Activated T-cell treated with anti-CD3 and anti-CD28 coated beads, Interleukin-2, amount 50 U/mL, for 1 hour (primary cell): ENCODE measurements around the gene NR2F1-AS1.
A peak's percentile ranks its signal among the peaks of the same experiment; 100 is the strongest.

ENCODE experiments used
- DNase-seq: peaks from one replicate; pipeline ENCODE4 v3.0.0-alpha.2; 2020

Gene NR2F1-AS1

DNA sequence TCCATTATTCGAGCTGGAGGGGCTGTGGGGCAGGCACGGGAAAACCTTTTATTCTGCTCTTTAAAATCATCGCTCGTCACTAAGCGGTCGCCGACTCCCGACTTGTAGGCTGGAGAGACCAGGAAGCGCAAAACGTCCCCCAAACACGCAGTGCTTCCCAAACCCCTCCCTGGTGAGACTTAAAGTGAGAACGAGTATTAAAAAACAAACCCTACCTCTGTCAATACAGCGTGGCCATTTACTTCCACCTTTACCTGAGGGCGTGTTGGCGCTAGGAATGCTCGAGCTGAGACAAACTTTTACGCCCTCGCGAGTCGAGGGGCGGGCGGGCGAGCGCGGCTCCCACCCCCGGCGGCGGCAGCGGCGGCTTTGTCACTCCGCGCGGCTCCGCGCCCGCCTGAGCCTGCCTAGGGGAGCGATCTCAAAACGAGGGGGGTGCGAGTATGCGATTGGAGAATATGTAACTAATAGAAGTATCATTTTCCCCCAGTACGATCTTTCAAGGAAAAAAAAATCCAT lies at the start of gene NR2F1-AS1:
Gene NR2F1-AS1, minus strand, starts transcription at position 293 of the 519 bp plus-strand sequence.
- DNase-seq = no peak

DNA sequence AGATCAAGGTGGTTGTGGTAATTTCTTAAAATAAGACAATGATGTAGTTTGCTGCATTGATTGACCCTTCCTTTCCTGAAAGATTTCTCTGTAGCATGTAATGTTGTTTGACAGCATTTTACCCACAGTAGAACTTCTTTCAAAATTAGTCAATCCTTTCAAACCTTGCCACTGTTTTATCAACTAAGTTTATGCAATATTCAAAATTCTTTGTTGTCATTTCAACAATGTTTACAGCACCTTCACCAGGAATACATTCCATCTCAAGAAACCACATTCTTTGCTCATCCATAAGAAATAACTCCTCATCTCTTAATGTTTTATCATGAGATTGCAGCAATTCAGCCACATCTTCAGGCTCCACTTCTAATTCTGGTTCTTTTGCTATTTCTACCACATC lies 45.8 kb upstream of the NR2F1-AS1 start:
- no peak for DNase-seq

DNA sequence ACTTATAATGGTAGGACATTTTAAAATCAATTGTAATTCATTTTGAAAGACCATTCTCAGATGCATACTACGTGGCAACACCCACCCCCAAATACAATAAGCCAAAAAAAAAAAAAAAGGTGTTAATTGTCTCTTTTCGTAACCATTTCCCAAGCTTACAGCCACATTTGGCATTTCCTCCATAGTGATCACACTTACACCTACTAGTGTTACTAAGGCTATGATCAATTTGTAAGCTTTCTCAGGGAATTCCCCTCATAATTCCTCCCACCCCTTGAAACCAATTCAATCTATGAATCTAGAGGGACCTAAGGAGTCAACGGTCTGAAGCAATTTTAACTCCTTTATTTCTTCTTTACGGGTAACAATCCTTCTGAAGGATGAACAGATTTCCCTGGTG lies 42.1 kb upstream of the NR2F1-AS1 start:
- DNase-seq = no peak

DNA sequence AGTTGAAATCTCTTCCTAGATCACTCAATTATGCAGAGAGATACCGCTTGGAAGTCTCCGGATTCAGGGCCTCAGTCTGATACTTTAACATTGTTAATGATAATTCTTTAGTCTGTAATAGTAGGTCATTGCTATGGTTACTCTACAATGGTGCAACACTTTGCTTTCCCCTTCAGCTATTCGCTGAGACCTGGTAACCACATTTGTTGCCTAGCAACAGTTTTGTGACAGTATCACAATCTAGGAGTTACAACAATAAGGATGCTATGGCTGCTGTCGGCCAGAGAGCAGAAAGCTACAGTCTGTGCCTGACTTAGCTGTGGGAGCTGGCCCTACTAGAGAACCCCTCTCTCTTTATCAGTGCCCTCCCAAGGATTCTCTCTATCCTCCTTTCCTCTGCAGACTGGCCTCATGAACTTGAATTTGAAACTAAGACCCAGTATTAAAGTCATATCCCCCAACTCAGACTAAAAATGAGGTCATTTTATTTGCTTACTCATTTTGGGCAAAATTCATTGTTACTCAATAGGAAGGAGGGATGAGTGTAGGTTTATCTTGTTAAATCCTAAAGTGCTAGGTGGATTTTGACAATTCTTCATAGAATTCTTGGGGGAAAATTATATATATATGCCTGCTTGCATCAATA lies 41.3 kb upstream of the NR2F1-AS1 start:
- DNase-seq = peak; percentile 40

DNA sequence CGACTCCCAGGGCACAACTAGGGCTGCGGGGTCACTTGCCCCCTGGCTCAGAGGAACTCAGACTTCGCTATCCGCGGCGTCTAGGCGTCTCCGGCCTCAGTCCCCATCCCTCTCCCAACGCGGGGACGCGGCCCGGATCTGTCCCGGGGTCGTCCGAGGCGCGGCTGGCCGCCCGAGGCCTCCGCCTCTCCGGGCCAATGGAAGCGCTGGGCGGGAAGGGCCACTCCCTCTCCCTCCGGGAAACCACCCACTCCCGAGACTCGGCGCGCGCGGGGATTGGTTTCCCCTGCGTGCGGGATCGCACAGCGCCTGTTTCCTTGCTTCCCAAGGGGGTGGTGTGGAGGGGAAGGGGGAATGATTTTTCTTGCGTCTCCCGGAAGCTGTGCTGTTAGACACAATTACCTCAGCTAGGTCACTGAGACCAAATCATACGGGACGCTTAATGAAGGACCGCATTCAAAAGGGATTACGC lies 40.3 kb upstream of the NR2F1-AS1 start:
- peak; percentile 39 for DNase-seq

DNA sequence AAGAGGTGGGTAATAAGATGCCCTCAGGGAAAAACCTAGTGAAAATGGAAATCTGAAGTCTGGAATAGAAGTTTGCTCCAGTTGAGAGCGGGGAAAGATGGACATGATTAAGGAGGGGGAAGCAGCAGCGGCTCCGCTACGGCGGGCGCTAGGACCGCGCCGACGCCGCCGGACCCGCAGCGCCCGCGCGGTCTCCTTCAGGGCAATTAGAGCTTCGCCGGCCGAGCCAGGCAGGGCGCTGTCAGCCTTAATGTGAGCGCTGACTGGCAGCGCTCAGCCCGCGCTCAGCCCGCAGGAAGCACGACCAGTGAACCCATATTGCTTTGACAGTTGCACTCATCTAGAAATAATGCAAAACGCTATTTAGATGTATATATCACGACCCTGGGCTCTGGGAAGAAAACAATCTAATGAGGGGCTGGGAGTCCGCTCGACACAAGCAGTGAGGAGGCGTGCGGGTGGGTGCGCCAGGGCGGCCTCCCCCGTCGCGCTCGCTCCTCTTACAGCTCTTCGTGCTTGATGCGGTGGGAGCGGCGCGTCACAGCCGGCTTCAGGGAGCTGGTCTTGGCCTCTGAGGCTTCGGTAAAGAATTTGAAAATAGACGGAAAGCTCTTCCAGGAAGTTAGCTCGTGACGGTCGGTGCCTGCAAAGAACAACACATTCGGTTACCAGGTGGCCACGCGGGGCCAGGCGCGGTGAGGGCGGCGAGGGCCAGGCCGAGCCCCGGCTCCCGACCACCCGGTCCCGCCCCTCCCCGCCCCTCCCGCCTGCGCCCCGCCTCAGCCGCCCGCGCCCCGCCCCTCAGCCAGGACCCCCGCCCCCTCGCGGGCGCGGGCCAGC lies 39.7 kb upstream of the NR2F1-AS1 start:
- peak; percentile 61 for DNase-seq

DNA sequence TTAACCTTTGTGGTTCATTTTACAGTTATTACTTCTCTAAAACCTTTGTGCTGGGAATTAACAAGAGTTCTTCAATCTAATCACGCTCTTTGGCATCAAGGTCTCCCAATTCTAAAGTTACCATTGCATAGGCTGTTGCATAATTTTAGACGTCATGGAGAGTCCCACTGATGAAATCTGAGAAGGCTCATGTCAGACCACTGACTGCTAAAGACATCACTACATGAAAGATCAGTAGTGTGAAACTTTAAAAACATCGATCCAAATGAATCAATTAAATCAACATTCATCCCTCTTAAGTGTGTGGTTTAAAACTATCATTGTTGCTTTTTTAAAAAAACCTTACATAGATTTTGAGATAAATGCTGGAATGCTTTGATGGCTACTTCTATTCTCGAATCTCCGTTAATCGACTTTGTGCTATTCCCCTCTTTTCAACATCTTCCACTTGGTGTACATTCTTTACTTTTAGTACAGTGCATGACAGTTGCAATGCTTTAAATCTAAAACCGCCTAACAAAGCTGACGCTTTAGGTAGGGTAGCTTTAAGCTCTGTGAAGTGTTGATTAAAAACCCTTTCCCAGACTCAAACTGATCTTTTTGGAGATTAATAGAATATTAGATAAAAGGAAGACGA lies 35.6 kb upstream of the NR2F1-AS1 start:
- DNase-seq = no peak

DNA sequence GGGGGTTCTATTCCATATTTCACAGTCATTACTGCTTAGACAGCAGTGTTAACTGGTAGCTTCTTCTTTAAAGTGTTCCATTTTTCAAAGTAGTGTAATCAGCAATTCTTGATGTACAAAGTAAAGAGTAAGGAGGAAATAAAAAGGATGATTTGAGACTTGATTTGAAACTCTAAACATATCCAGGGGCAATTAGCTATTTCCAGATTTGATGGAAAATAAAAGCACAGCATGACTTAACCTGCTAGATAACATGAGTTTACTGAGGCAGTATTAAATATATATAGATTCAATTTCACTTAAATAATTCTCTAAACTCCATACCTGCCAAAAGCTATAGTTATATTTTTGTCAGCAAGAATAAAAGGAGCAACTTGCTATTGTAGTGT lies 31.8 kb upstream of the NR2F1-AS1 start:
- no peak for DNase-seq

DNA sequence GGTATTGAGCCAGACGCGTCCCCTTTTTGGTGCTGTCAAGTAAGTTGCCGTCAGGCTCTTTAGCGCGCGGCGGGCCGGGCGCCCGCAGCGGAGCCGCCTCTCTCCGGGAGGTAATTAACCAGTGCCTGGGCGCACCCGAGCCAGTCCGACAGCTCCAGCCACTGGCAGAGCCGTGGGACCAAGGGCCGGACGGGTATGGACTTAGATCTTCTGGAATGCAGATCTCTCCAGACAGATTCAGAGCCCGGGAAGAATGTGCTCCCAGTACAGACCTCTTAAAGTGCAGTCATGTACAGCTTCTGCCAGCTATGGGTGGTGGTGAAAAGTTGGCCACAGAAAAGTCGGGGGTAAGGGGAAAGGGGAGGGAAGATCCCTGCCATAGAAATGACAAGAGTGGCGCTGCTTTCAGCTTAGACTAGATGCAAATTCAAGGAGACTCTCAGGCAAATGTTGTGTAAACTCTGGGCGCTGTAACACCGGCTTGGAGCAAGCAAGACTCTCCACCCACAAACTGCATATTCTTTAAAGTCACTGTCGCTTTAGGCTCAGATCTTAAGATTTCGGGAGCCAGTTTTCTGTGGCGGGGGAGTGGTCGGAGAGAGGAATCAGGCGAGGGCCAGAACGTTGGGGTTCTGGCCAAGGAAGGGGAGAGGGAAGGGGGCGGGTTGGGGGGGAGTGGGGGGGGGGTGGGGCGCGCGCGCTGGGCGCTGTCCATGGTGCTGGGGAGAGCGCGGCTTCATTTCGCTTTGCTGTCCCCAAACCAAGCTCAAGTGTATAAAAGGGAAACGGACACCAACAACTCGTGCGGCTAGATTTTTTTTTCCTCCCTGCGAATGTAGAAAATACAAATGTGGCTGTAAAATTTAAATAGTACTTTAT lies 31.2 kb upstream of the NR2F1-AS1 start:
- DNase-seq = no peak

DNA sequence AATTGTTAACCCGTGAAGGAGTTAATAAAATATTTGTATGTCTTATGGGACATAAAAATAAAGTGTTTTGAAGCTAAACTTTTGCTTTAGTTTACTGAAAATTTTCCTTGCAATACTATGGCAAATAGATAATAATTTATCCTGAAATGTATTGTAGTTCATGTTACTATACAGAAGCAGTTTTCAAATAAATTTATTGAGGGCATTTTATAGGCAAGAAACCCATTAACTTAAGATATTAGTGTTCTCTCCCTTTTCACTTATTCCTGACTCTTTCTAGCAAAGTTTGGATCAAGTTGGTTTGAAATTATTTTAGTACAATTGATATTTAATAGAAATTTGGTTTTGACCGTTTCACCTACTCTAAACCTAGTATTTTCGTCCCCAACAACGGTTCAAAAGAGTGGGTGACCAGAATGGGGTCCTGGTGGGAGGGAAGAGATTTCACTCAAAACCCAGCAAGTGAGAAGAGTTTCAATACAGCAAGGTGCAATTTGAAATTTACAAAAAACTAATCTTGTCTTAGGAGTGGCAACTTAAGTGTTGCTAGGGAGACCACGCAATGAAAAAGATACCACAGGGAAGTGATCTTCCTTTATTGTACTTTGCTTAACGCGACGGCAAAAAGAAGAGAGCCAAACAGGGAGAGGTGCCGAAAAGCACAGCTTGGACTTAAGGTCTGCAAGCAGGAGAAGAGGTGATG lies 30.4 kb upstream of the NR2F1-AS1 start:
- no peak for DNase-seq

DNA sequence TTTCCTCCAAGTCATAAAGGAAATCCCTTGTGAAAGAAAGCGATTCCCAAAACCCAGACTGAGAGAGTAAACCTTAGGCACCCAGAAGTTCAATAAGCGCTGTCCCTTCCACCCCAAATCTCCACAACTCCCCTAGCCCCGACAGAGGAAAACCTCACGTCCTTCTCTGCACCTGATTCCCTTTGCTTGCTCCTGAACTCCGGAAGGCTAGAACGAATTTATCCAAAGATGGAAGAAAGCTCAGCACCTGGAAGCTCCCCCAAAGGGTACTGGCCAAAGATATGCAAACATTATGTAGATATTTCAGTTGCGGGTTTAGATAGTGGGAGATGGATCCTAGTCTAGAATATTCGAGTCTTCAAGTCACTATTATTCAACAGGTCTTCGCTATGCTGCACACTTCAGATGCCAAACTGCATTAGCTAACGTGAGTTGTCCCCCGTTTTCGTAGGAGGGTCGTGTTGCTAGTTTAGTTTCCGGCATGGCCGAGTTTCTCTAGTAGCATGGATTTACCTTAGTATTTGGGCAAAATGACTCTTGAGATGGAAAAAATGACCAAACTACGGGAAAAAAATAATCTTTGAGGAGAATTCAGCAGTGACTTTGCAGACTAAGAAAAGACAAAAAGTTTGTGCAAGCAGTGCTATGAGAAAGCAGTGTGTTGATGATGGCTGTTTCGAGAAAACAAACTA lies 29.7 kb upstream of the NR2F1-AS1 start:
- no peak for DNase-seq

DNA sequence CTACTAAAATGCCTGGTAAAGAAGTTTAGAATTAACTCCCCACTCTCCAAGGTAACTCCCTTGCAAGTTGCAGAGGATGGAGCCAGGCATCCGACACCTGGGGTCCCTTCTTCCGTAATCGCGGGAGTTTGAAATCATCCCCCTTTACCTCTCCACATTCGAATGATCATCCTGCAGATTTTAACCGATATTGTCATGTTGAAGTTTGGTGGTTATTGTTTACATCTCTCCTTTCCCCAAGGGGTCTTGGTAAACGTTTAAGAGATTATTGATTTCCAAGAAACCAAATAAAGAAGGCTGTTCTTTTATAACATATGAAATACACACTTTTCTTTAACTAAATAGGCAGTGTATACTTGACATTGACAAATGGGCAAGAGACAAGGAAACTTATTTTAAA lies 28.7 kb upstream of the NR2F1-AS1 start:
- no peak for DNase-seq

DNA sequence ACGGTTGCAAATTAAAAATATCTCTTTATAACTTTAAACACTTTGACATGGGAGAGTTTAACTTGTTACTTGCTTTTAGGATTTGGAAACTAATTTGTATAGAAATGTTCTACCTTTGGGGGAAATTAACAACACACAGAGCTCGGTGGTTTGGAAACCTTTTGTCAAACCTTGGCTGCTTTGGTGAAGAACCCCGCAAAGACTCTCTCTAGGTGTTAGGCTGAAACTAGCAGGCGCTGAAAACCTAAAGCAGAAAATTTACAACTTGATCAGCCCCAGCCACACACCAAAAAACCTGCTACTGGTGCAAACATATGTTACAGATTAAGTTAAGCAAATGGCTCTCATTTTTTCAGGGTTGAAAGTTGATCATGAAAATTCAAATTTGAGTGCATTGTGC lies 27.8 kb upstream of the NR2F1-AS1 start:
- no peak for DNase-seq

DNA sequence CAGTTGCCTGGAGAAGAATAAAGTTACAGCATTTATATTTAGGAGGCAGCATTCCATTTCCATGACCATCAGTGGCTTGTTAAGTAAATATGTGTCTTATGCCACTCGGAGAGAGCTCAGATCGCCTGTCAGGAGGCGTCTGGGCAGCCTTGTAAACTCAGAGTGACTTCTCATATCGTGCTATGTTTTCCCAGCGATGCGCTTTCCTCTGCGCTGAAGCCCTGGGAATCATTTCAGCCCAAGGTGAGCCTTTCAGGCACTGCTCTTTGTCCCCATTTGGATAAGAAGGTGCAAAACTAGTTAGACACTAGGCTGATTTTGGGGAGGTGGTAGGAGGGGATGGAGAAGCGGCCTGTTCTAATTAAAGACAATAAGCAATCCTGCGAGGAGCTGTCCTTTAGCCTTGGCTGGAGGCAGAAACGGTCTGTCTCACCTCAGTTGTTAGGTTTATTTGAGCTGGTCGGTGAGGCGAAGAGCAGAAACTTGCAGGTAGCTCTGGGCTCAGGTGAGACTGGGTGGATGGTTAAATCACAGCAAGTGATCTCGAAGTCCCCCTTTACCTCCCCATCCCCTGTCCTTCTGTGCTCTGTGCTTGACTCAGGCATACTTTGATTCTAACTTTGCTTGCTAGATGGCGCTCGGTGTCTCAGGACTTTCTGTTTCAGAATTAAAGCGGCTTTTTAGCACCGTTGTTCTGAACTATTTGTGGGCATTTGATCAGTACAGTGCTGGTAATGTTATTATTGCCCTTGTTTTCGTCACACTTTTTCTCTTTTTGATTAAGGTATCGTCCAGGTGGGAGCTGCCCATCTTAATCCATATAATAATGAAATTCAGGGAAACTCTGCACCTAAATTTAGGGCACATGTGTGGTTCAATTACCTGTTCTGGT lies 26.6 kb upstream of the NR2F1-AS1 start:
- DNase-seq = no peak

DNA sequence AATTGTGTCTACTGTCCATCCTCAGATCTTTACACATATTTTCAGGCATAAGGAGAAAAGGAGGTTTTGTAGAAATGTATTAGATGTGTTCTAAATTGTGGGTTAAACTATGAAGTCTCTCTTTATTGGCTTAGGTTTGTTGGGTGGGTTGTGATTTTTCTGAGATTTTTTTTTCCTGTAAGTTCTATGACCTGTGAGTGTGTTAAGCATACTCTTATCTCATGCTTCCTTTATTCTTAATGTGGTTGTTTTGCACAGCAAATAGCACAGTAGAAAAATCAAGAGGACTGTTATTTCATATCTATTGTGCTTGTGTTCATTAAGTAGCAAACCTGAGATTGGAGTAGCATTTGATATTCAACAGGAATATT lies 25.3 kb upstream of the NR2F1-AS1 start:
- no peak for DNase-seq

DNA sequence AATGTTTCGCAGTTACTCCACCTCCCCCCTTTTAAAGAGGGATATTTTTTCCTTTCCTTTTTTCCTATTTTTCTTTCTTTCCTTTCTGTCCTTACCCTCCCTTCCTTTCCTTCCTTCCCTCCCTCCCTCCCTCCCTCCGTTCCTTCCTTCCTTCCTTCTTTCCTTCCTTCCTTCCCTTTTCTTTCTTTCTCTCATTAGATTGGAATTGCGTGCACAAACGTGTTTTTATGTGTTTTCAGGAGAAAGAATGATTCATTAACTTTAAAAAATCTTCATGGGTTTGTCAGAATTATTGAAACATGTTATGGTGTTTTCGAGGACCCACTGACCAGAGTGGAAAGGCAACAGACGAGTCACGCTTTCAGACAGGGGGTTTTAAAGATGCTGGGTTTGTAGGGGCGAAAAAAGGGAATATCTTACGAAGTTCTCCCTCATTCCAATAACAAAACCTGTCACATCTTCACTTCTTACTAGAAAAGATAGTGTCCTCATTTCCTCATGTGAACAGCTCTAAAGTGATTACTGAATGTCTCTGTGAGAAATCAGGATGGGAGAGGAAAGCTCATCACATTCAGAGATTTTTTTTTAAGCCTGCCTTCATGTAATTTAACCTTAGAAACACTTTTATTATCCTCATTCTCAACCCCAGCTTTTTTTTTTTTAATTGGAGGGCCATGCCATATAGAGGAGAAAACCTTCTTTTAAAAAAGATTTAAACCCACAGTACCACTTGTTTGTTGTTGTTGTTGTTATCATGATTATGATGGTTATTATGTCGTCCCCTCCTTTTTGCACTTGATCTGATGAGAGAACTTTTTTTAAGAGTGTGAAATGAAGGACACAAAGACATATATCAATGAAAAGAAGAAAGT lies 23.9 kb upstream of the NR2F1-AS1 start:
- no peak for DNase-seq

DNA sequence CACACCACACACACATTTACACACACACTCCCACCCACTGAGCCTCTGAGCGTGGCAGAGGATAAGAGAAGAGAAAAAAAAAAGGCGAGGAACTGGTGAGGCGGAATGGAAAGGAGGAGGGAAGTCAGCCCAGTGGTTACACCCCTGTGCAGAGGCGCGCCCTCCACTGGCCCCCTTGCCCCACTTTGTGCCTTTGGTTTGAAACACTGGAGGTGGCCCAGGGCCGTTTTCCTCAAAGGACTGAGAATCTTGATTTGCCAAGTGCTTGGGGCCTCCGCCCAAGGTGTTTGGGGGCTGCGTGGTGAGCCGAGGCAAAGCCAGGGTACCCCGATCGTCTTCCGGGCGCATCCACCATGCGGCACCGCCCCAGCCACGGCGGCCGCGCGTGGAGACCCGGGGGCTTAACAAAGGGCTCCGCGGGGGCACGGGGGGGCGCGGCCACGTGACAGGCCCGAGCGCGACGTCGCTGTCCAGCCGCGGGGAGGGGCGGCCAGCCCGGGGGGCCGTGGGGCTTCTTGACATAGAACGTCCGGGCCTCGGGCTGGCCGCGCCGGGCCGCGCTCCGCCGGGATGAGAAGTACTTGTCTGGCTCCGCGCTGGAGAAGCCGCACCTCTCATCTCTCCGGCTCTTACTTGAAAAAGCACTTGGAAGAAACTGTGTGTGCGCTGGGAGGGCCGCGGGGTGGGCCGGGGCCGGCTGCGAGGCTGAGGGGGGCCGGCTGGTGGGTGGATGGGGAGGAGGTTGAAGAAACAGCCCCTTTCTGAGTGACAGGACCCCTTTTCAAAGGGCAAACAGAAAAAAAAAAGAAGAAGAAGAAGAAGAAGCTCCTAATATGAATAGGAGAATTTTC lies 23.0 kb upstream of the NR2F1-AS1 start:
- no peak for DNase-seq

DNA sequence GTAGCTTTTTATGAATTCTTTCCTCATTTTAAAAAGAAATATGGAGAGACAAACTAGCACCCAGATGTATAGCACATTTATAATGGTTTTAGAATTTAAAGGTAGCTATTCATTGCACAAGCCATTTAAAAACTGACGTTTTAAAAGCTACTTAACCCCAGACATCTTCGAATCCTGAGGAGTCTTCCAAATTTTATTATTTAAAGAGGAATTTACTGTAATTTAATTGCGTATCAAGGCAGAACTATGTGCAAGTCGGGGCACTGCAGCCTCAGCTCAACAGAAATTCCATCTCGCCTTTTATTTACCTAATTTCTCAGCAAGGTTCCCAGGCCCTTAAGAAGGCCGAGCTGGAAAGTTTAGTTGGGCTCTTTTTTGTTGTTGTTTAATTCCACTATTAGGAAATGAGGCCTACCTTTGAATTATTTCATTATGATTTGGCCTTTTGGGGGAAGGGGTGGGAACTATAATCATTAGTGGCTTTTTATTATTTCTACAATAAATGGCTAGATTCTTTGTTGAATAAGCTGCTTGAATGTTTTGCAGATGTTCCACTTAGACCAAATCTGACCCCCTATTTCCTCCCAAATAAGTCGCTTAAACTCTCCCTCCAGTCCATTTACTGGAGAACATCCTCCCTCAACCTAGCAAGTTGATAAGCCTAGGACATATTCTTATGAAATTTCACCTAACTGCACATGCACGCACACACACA lies 22.2 kb upstream of the NR2F1-AS1 start:
- DNase-seq = no peak
